Body of pancreas (tissue), 4 donors: Measurements from ENCODE around the gene FGF1. TPM values are rescaled to one million over a fixed set of nuclear protein-coding genes. Genes with fewer than 3 reads are reported as not detected.

ENCODE experiments used
- ATAC-seq: fragments of 150-250 bp; one replicate; pipeline ENCODE4 v1.9.1; 2016
- DNase-seq, 4 donors: peaks; one replicate each; pipeline ENCODE4 v3.0.0-alpha.2; 2019
- H3K27ac ChIP-seq, 4 donors: fragments of 200-600 bp; sonication (generic); 1 replicate in 3 of 4; 2 replicates in 1 of 4; pipeline versions ENCODE4 v1.5.1 to v1.6.1; 2016 to 2019; ENCODE audit warnings: mild to moderate bottlenecking in 1 of 4, mixed read lengths in 1 of 4, moderate library complexity in 1 of 4
- H3K27me3 ChIP-seq, 2 donors: fragments of 200-600 bp; sonication (generic); one replicate each; pipeline ENCODE4 v1.6.0; 2016; ENCODE audit warnings: mild to moderate bottlenecking in 1 of 2
- H3K36me3 ChIP-seq, 2 donors: fragments of 200-600 bp; sonication (generic); replicated peaks in 1 of 2; 2 replicates each; pipeline ENCODE4 v1.5.1; 2016; ENCODE audit warnings: low read depth in 2 of 2; ENCODE audit not compliant: insufficient read depth in 1 of 2
- H3K4me1 ChIP-seq: fragments of 200-600 bp; sonication (generic); one replicate; pipeline ENCODE4 v1.6.0; 2016
- H3K4me3 ChIP-seq, 2 donors: fragments of 200-600 bp; sonication (generic); 1 replicate in 1 of 2; 2 replicates in 1 of 2; pipeline ENCODE4 v1.5.1; 2016 to 2019
- H3K9me3 ChIP-seq, 3 donors: fragments of 200-600 bp; sonication (generic); 1 replicate in 2 of 3; 2 replicates in 1 of 3; pipeline ENCODE4 v1.5.1; 2016
- CTCF ChIP-seq, 7 experiments: fragments of 450-650 bp in 4 of 7; fragments of 200-600 bp in 3 of 7; sonication (generic) in 3 of 7; IDR thresholded peaks; one replicate each; pipeline ENCODE4 v1.5.1; 2016 to 2019; ENCODE audit warnings: antibody characterized with exemption in 7 of 7
- POLR2A ChIP-seq, 3 donors: fragments of 450-650 bp; IDR thresholded peaks; one replicate each; pipeline ENCODE4 v1.6.1; 2016; ENCODE audit warnings: antibody characterized with exemption in 3 of 3, mild to moderate bottlenecking in 2 of 3
- WGBS, 2 donors: methylation state at CpG; one replicate each; pipeline ENCODE4 v1.1.5; 2017; 5-methylcytosine and 5-hydroxymethylcytosine counted together
- intact Hi-C: fragments of 100-400 bp; cut with DNase I; formaldehyde crosslinking; loops from one replicate; pipeline ENCODE4 v1.15.1; 2023
- total RNA-seq, 2 donors: library from RNA; depleted of rRNA; stranded (reverse); fragments of >200 nt; gene quantifications; one replicate each; pipeline ENCODE4 v1.1.0, GENCODE V29; 2016

The FGF1 gene
- total RNA-seq, 2 donors from 2014 or later: 0.78 TPM; not detected in 1

GRCh38 chr5:142717582-142718215 is 31.8 kb upstream of the FGF1 start:
- no peaks in the 10 kb centered on the region for H3K27me3 ChIP-seq
- peak; percentile 42 for ATAC-seq
- TF ChIP-seq POLR2A (IDR thresholded peaks at IDR 0.05): no peak
- peak in 6 of 7 experiments; percentile 34 to 77 (median 70) for TF ChIP-seq CTCF (IDR thresholded peaks at IDR 0.05)
- H3K4me1 ChIP-seq: peaks cover 15% of the 10 kb centered on the region
- H3K9me3 ChIP-seq: no peaks in the 10 kb centered on the region
- H3K27ac ChIP-seq: no peak overlapping the region
- no peaks in the 10 kb centered on the region for H3K36me3 ChIP-seq
- intact Hi-C loops: loop anchor here (5.0 kb wide), 1 partner anchor 170 kb away; no protein-coding TSS in a partner anchor
- DNase-seq: peak in 3 of 4 donors; percentile 31 to 58 (median 40)
- WGBS, 2 donors: 49 to 53% methylated on average over 10 to 11 of the region's 11 CpGs
- no peak overlapping the region for H3K4me3 ChIP-seq

- no peak for TF ChIP-seq POLR2A (IDR thresholded peaks at IDR 0.05)
- TF ChIP-seq CTCF (IDR thresholded peaks at IDR 0.05): peak in 5 of 7 experiments; percentile 18 to 44 (median 36)
- 3 to 14% methylated on average over 6 of the region's 6 CpGs for WGBS, 2 donors
- no peak overlapping the region for H3K4me3 ChIP-seq
- H3K36me3 ChIP-seq: no peaks in the 10 kb centered on the region
- DNase-seq (peak; percentile 45 to 65 (median 60)), ATAC-seq (peak; percentile 30)
- H3K27ac ChIP-seq: no peak overlapping the region
- no peaks in the 10 kb centered on the region for H3K9me3 ChIP-seq
- H3K4me1 ChIP-seq: peaks cover 16% of the 10 kb centered on the region
- H3K27me3 ChIP-seq: no peaks in the 10 kb centered on the region
- intact Hi-C loops: loop anchor here (5.0 kb wide), 1 partner anchor 170 kb away; no protein-coding TSS in a partner anchor
Observed at GRCh38 chr5:142716963-142717362, 31.1 kb upstream of the FGF1 start.

- Histone ChIP-seq H3K36me3 (no peaks in the 10 kb centered on the region), H3K4me1 (peaks cover 5% of the 10 kb centered on the region), H3K27me3 (no peaks in the 10 kb centered on the region), H3K9me3 (no peaks in the 10 kb centered on the region), H3K4me3 (no peak overlapping the region), H3K27ac (no peak overlapping the region)
- intact Hi-C loops: loop anchor here (5.0 kb wide), 1 partner anchor 172 kb away; no protein-coding TSS in a partner anchor
- no peak for TF ChIP-seq POLR2A (IDR thresholded peaks at IDR 0.05)
- TF ChIP-seq CTCF (IDR thresholded peaks at IDR 0.05): no peak
- no peak for ATAC-seq
- WGBS, 2 donors: 28 to 54% methylated on average over 3 of the region's 3 CpGs
- DNase-seq: no peak
Observed at GRCh38 chr5:142715291-142715690, 29.4 kb upstream of the FGF1 start.

GRCh38 chr5:142713121-142713706 is 27.3 kb upstream of the FGF1 start:
- peak; percentile 95 for ATAC-seq
- peak overlapping the region; percentile 57 to 85 (median 78) for H3K27ac ChIP-seq

More at GRCh38 chr5:142713121-142713706, 27.3 kb upstream of the FGF1 start:
- Histone ChIP-seq H3K9me3 (no peaks in the 10 kb centered on the region), H3K36me3 (no peaks in the 10 kb centered on the region), H3K27me3 (no peaks in the 10 kb centered on the region), H3K4me1 (peaks cover 4% of the 10 kb centered on the region), H3K4me3 (peak overlapping the region in 1 of 2 donors; percentile 27)
- WGBS, 2 donors: 0 to 1% methylated on average over 27 to 29 of the region's 29 CpGs
- intact Hi-C loops: no loop called here
- peak; percentile 82 to 97 (median 96) for TF ChIP-seq CTCF (IDR thresholded peaks at IDR 0.05)
- TF ChIP-seq POLR2A (IDR thresholded peaks at IDR 0.05): no peak
- peak; percentile 87 to 88 (median 88) for DNase-seq
